ENCODE data around the gene OR13A1. TPM values are rescaled to one million over a fixed set of nuclear protein-coding genes. Genes with fewer than 3 reads are reported as not detected.
"Not testable (repeated sequence)": the region's sequence is repeated elsewhere in the genome, so short reads cannot be mapped to it uniquely, and the experiment has no call there.

OR13A1 gene
- total RNA-seq, 1 experiment from 2014 or later, result not detected

- DNase-seq, result no peak
- intact Hi-C loops (cut with micrococcal nuclease; ENCODE audit: unreplicated experiment), result no loop called here
- Mint-ChIP-seq H3K36me3 (ENCODE audit: insufficient read depth, unreplicated experiment) (no peaks in the 10 kb centered on the region), H3K4me3 (ENCODE audit: unreplicated experiment) (no peak overlapping the region), H3K4me1 (ENCODE audit: low read depth, unreplicated experiment) (no peaks in the 10 kb centered on the region), H3K9me3 (ENCODE audit: unreplicated experiment) (no peaks in the 10 kb centered on the region), H3K27me3 (ENCODE audit: insufficient read depth, unreplicated experiment) (peaks cover 7% of the 10 kb centered on the region), H3K27ac (ENCODE audit: unreplicated experiment) (no peak overlapping the region)
- H3K36me3 ChIP-seq (ENCODE audit: control insufficient read depth, insufficient read depth, low read length), result no peaks in the 10 kb centered on the region
- POLR2A ChIA-PET, result no interaction called here
- no peaks in the 10 kb centered on the region for H3K27me3 ChIP-seq (replicated peaks; ENCODE audit: control insufficient read depth, insufficient read depth, low read length)
- BruUV-seq (replicated peaks), result no TSS peak
- no peak overlapping the region for H3K4me3 ChIP-seq (ENCODE audit: low read depth, low read length)
- no peaks in the 10 kb centered on the region for H3K4me1 ChIP-seq
- TF ChIP-seq, protein P1, sequence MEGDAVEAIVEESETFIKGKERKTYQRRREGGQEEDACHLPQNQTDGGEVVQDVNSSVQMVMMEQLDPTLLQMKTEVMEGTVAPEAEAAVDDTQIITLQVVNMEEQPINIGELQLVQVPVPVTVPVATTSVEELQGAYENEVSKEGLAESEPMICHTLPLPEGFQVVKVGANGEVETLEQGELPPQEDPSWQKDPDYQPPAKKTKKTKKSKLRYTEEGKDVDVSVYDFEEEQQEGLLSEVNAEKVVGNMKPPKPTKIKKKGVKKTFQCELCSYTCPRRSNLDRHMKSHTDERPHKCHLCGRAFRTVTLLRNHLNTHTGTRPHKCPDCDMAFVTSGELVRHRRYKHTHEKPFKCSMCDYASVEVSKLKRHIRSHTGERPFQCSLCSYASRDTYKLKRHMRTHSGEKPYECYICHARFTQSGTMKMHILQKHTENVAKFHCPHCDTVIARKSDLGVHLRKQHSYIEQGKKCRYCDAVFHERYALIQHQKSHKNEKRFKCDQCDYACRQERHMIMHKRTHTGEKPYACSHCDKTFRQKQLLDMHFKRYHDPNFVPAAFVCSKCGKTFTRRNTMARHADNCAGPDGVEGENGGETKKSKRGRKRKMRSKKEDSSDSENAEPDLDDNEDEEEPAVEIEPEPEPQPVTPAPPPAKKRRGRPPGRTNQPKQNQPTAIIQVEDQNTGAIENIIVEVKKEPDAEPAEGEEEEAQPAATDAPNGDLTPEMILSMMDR (IDR thresholded peaks at IDR 0.05; ENCODE audit: insufficient read depth in 1 of 2, low read depth in 1 of 2, low read length in 1 of 2, severe bottlenecking in 1 of 2, unreplicated experiment in 1 of 2), result no peak
- no peaks in the 10 kb centered on the region for H3K9me3 ChIP-seq
- CTCF ChIA-PET, result no interaction called here
Observed at GRCh38 chr10:45279682-45280081, 35.7 kb downstream of the OR13A1 start.

GRCh38 chr10:45278860-45279498 lies 36.4 kb downstream of the OR13A1 start:
- no peaks in the 10 kb centered on the region for H3K36me3 Mint-ChIP-seq (ENCODE audit: insufficient read depth, unreplicated experiment)
- H3K4me1 Mint-ChIP-seq (ENCODE audit: low read depth, unreplicated experiment), result no peaks in the 10 kb centered on the region
- Histone ChIP-seq H3K9me3 (no peaks in the 10 kb centered on the region), H3K27me3 (replicated peaks; ENCODE audit: control insufficient read depth, insufficient read depth, low read length) (no peaks in the 10 kb centered on the region), H3K36me3 (ENCODE audit: control insufficient read depth, insufficient read depth, low read length) (no peaks in the 10 kb centered on the region), H3K4me1 (no peaks in the 10 kb centered on the region), H3K4me3 (ENCODE audit: low read depth, low read length) (no peak overlapping the region)
- H3K27ac Mint-ChIP-seq (ENCODE audit: unreplicated experiment), result no peak overlapping the region
- BruUV-seq (replicated peaks), result no TSS peak
- ChIA-PET CTCF (no interaction called here), POLR2A (no interaction called here)
- no peak overlapping the region for H3K4me3 Mint-ChIP-seq (ENCODE audit: unreplicated experiment)
- intact Hi-C loops (cut with micrococcal nuclease; ENCODE audit: unreplicated experiment), result no loop called here
- TF ChIP-seq, protein P1 (IDR thresholded peaks at IDR 0.05; ENCODE audit: insufficient read depth in 1 of 2, low read depth in 1 of 2, low read length in 1 of 2, severe bottlenecking in 1 of 2, unreplicated experiment in 1 of 2), result no peak
- no peaks in the 10 kb centered on the region for H3K9me3 Mint-ChIP-seq (ENCODE audit: unreplicated experiment)
- DNase-seq, result no peak
- peaks cover 7% of the 10 kb centered on the region for H3K27me3 Mint-ChIP-seq (ENCODE audit: insufficient read depth, unreplicated experiment)

DNA sequence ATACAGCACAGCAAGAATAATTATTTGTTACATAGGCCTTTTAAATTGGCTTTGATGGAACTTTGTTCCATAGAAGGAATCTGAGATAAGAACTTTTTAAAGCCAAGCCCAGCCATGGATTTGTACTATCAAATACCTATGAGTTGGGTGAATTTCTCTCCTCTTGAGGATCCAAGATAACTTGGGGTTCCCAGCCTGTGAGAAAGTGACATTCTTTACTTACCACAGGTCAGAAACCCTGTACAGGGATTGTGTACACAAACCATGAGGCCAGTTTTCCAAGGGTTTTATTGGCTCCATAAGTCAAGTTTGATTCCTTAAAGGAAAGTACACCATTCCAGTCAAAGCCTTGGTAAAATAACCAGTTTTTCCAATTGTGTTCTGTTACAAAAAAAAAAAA lies 39.3 kb downstream of the OR13A1 start:
- DNase-seq; H3K4me3 ChIP-seq (ENCODE audit: low read depth, low read length); POLR2A ChIA-PET; H3K27me3 ChIP-seq (replicated peaks; ENCODE audit: control insufficient read depth, insufficient read depth, low read length); BruUV-seq (replicated peaks); H3K36me3 ChIP-seq (ENCODE audit: control insufficient read depth, insufficient read depth, low read length); H3K9me3 ChIP-seq; H3K27ac Mint-ChIP-seq (ENCODE audit: unreplicated experiment); H3K27me3 Mint-ChIP-seq (ENCODE audit: insufficient read depth, unreplicated experiment); CTCF ChIA-PET; H3K4me1 Mint-ChIP-seq (ENCODE audit: low read depth, unreplicated experiment); H3K4me1 ChIP-seq; intact Hi-C loops (cut with micrococcal nuclease; ENCODE audit: unreplicated experiment); H3K9me3 Mint-ChIP-seq (ENCODE audit: unreplicated experiment); H3K4me3 Mint-ChIP-seq (ENCODE audit: unreplicated experiment); H3K36me3 Mint-ChIP-seq (ENCODE audit: insufficient read depth, unreplicated experiment): not testable (repeated sequence)

DNA sequence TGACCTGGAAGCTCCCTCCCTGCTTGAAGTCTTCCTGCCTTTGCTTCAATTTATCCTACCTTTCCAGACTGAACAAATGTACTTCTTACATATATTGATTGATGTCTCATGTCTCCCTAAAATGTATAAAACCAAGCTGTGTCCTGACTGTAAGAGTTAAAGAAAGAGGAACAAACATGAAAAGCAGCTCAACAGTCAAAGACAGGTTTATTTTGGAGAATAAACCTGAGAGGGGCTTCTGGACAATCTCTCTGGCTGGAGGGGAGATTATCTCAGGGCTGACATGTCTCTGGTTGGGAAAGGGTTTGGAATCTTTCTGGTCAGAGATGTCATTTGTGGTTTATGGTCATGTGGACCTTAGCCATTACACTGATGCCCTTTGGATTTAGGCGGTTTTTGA lies 41.0 kb downstream of the OR13A1 start:
- H3K4me3 Mint-ChIP-seq (ENCODE audit: unreplicated experiment), result no peak overlapping the region
- H3K27me3 Mint-ChIP-seq (ENCODE audit: insufficient read depth, unreplicated experiment), result peaks cover 4% of the 10 kb centered on the region
- no peaks in the 10 kb centered on the region for H3K36me3 Mint-ChIP-seq (ENCODE audit: insufficient read depth, unreplicated experiment)
- no peaks in the 10 kb centered on the region for H3K4me1 Mint-ChIP-seq (ENCODE audit: low read depth, unreplicated experiment)
- H3K9me3 Mint-ChIP-seq (ENCODE audit: unreplicated experiment), result no peaks in the 10 kb centered on the region
- ChIA-PET POLR2A (no interaction called here), CTCF (no interaction called here)
- no peaks in the 10 kb centered on the region for H3K4me1 ChIP-seq
- no peaks in the 10 kb centered on the region for H3K36me3 ChIP-seq (ENCODE audit: control insufficient read depth, insufficient read depth, low read length)
- intact Hi-C loops (cut with micrococcal nuclease; ENCODE audit: unreplicated experiment), result no loop called here
- no peak for DNase-seq
- no peak overlapping the region for H3K4me3 ChIP-seq (ENCODE audit: low read depth, low read length)
- TF ChIP-seq, protein P1 (IDR thresholded peaks at IDR 0.05; ENCODE audit: insufficient read depth in 1 of 2, low read depth in 1 of 2, low read length in 1 of 2, severe bottlenecking in 1 of 2, unreplicated experiment in 1 of 2), result no peak
- H3K9me3 ChIP-seq, result no peaks in the 10 kb centered on the region
- H3K27me3 ChIP-seq (replicated peaks; ENCODE audit: control insufficient read depth, insufficient read depth, low read length), result no peaks in the 10 kb centered on the region
- H3K27ac Mint-ChIP-seq (ENCODE audit: unreplicated experiment), result no peak overlapping the region
- no TSS peak for BruUV-seq (replicated peaks)

GRCh38 chr10:45267777-45268176 lies 47.6 kb downstream of the OR13A1 start:
- DNase-seq; H3K4me3 Mint-ChIP-seq (ENCODE audit: unreplicated experiment); H3K4me1 Mint-ChIP-seq (ENCODE audit: low read depth, unreplicated experiment); H3K27ac Mint-ChIP-seq (ENCODE audit: unreplicated experiment); H3K4me3 ChIP-seq (ENCODE audit: low read depth, low read length); H3K36me3 Mint-ChIP-seq (ENCODE audit: insufficient read depth, unreplicated experiment); H3K27me3 ChIP-seq (replicated peaks; ENCODE audit: control insufficient read depth, insufficient read depth, low read length); POLR2A ChIA-PET; CTCF ChIA-PET; H3K4me1 ChIP-seq; BruUV-seq (replicated peaks); H3K36me3 ChIP-seq (ENCODE audit: control insufficient read depth, insufficient read depth, low read length); intact Hi-C loops (cut with micrococcal nuclease; ENCODE audit: unreplicated experiment); H3K9me3 Mint-ChIP-seq (ENCODE audit: unreplicated experiment); H3K9me3 ChIP-seq: not testable (repeated sequence)
- peaks cover 14% of the 10 kb centered on the region for H3K27me3 Mint-ChIP-seq (ENCODE audit: insufficient read depth, unreplicated experiment)

Measured in Caco-2 (cell line).